Activated CD4-positive, alpha-beta T cell treated with anti-CD3 and anti-CD28 coated beads, Interleukin-2, amount 10 ng/mL, durations not matched to agents 24 days and 14 days (primary cell): ENCODE results near the gene NEBL. TPM values are rescaled to one million over a fixed set of nuclear protein-coding genes. Genes with fewer than 3 reads are reported as not detected.

Experiments used
- DNase-seq: peaks from one replicate; pipeline ENCODE4 v3.0.0; 2022
- H3K27ac Mint-ChIP-seq: one replicate; pipeline ENCODE4 v1.8.0; 2022; ENCODE audit warnings: mild to moderate bottlenecking, mixed read lengths
- H3K27me3 Mint-ChIP-seq: one replicate; pipeline ENCODE4 v1.8.0; 2022; ENCODE audit warnings: mixed read lengths
- H3K36me3 Mint-ChIP-seq: one replicate; pipeline ENCODE4 v1.8.0; 2022; ENCODE audit warnings: low read depth, mild to moderate bottlenecking, mixed read lengths
- H3K4me1 Mint-ChIP-seq: one replicate; pipeline ENCODE4 v1.8.0; 2021; ENCODE audit warnings: mixed read lengths
- H3K4me3 Mint-ChIP-seq: one replicate; pipeline ENCODE4 v1.8.0; 2022; ENCODE audit warnings: mild to moderate bottlenecking, moderate library complexity, mixed read lengths
- H3K9me3 Mint-ChIP-seq: one replicate; pipeline ENCODE4 v1.8.0; 2021; ENCODE audit warnings: mixed read lengths
- intact Hi-C: fragments of 100-400 bp; cut with micrococcal nuclease; formaldehyde crosslinking; loops from one replicate; pipeline ENCODE4 v1.15.1; 2023
- total RNA-seq: library from RNA; stranded (reverse); gene quantifications from 2 replicates; pipeline ENCODE4 v1.2.3, GENCODE V29; 2022

NEBL gene
- total RNA-seq, 1 donor from 2014 or later = 0.42 TPM

DNA sequence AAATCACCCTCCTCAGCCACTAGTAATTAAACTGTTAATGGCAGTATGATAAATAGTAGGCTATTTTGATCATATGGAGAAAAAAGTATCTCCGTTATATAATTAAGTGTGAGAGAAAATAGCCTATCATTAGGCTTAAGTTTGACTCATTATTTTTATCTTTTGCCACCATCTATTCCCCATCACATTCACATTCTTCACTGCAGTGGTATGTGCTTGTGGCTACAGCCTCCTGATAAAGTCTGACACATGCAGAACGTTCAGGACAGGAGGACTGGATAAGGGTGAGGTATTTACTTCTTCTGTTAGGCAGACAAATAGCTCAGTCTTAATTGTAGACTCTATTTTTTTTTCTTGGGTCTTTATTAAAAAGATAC, 5.8 kb downstream of the NEBL start:
- Mint-ChIP-seq H3K4me3 (no peak overlapping the region), H3K27ac (no peak overlapping the region), H3K4me1 (no peaks in the 10 kb centered on the region), H3K27me3 (peaks cover 1% of the 10 kb centered on the region), H3K36me3 (no peaks in the 10 kb centered on the region), H3K9me3 (no peaks in the 10 kb centered on the region)
- DNase-seq = no peak
- intact Hi-C loops = no loop called here

DNA sequence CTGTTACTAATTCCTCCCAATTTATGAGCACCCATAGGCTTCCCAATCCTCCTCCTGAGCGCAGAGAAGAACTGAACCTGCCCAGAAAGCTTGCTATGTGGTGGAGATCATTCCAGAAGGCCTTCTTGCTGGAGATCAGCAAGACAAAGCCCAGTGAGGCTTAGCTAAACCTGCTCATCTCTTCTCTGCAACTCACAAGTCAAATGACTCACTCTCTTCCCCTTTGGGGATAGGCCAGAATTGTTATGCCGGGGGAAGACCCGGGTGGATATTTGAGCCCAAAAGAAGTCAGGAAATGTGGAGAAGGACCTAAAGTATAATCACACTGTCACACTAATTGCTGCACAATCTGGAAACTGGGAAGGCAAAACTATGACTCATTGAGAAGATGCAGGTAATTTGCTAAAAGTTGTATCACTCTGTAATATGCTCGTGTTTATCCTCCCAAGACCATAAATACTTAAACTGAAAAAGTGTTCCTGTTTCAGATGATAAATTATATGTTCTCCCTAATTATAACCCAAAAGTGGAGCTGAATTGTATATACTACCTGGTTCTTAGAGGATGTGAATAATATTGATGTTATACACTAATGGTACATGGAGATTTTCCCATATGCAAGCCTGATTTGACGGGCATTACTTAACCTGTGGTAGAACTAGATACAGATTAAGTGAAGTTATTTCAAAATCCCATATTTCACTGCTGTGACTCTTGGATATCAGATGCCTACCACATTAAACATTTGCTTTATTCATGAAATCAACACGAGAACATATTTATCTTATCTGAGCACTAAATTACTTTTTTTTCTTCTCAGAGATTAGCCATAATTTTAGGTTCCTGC, 6.4 kb downstream of the NEBL start:
- Mint-ChIP-seq H3K4me1 (no peaks in the 10 kb centered on the region), H3K9me3 (no peaks in the 10 kb centered on the region), H3K27me3 (peaks cover 1% of the 10 kb centered on the region), H3K4me3 (no peak overlapping the region), H3K27ac (no peak overlapping the region), H3K36me3 (no peaks in the 10 kb centered on the region)
- DNase-seq = no peak
- intact Hi-C loops = no loop called here

DNA sequence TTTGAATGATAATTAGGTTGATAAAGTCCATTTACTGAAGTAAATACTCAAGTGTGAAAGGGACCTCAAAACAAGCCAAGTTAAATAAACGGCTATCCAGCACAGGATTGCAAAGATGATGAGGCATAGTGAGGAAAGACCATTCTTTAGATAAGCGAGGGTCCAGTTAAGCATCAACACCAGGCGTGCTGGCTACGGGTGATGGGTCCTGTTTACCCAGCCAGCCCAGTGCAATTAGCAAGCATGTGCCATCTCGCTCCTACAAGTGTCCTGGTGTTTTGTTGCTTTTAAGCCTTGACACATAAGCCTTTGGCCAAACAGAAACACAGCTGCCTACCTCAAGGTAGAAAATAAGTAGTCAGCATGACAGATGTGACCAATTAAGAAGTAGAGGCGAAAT, 7.1 kb downstream of the NEBL start:
- intact Hi-C loops = no loop called here
- DNase-seq = no peak
- Mint-ChIP-seq H3K27me3 (peaks cover 1% of the 10 kb centered on the region), H3K9me3 (no peaks in the 10 kb centered on the region), H3K4me1 (no peaks in the 10 kb centered on the region), H3K4me3 (no peak overlapping the region), H3K36me3 (no peaks in the 10 kb centered on the region), H3K27ac (no peak overlapping the region)

DNA sequence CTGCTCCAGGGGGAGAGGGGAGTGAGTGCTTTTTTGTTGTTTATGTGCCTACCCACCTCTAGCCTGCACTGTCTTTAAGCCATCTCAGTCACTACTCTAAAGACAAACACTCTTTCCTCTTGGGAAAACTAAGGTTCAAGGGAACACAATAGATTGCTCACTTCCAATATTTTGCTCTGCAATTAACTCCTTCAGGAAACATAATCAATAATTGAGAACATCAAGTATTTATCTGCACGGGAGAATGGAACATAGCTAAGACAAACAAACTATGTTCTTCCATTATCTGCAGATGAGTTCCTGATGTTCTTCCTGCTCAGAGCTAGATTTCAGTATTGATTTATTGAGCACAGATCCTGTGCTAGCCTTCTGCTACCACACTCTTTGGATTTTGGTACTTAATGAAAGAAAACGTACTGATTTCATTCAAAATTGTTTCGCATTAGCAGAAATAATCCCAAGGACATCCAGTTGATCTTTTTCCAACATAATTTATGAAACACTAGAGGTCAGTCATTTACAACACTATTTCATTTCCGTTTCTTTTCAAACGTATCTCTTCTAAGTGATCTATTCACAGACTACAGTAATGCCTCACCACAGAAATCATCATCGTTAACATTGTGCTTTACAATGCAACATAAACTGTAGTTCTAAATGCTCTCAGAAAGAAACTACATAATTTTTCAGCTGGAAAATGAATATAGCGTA, 8.3 kb downstream of the NEBL start:
- Mint-ChIP-seq H3K4me3 (no peak overlapping the region), H3K36me3 (no peaks in the 10 kb centered on the region), H3K9me3 (no peaks in the 10 kb centered on the region), H3K27ac (no peak overlapping the region), H3K4me1 (no peaks in the 10 kb centered on the region), H3K27me3 (peaks cover 1% of the 10 kb centered on the region)
- intact Hi-C loops = no loop called here
- DNase-seq = no peak

DNA sequence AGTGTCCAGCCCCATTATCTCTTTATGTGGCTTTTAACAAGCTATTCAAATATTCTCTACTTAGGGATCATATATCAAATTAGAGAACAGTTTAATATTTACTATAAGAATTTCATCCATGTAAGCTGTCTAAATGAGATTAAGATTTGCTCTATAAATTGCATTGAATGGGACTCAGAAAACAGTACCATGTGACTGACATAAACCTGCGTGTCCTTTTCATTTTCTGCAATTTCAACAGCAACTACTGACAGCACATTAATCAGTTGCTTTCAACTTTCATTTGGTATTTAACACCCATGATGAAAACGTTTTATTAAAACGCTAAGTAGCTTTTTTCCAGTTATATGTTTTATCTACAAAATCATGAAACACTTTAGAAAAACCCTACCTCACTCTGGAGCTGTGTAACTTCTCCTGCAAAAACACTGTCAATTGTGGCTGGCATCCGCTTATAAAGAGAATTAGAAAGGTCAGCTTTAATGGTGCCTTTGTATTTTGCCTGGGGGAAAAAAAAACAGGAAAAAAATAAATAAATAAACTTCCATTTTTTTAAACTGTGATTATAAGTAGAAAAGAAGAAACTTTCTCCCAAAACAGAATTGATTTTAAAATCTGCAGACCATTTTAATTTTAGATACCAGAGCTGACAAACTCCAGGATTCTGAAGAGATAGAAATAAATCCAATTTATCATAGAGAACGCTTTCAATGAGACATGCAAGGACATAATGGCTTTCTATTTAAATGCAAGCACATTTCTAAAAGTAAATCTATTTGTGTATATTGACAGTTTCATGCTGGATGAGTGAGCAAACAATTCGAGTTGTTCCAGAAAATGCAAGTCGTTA, 9.2 kb downstream of the NEBL start:
- no peaks in the 10 kb centered on the region for H3K9me3 Mint-ChIP-seq
- intact Hi-C loops = no loop called here

DNA sequence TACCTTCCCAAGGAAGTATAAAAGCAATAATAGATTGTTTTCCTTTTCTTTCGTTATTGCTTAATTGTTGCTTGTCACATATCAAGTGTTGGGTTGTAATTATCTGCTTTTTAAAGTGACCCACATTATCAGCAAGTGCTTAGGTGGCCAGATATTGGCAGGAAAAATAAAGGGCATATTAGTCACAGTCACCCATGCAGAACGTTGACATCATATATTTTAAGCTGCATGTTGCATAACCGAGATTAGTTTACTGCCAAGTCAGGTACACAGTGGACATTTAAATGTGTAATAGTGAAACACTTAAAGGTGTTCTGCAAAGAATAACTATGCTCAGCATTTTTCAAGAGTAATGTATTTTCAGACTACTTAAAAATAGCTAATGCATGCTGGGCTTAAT, 11.4 kb downstream of the NEBL start:
- Mint-ChIP-seq H3K36me3 (no peaks in the 10 kb centered on the region), H3K4me1 (no peaks in the 10 kb centered on the region), H3K9me3 (no peaks in the 10 kb centered on the region), H3K4me3 (no peak overlapping the region), H3K27me3 (peaks cover 1% of the 10 kb centered on the region), H3K27ac (no peak overlapping the region)
- no peak for DNase-seq
- intact Hi-C loops = no loop called here

More for the DNA sequence above, 9.2 kb downstream of the NEBL start:
- no peak for DNase-seq
- no peak overlapping the region for H3K27ac Mint-ChIP-seq
- peaks cover 1% of the 10 kb centered on the region for H3K27me3 Mint-ChIP-seq
- no peaks in the 10 kb centered on the region for H3K4me1 Mint-ChIP-seq
- H3K36me3 Mint-ChIP-seq = no peaks in the 10 kb centered on the region
- no peak overlapping the region for H3K4me3 Mint-ChIP-seq

DNA sequence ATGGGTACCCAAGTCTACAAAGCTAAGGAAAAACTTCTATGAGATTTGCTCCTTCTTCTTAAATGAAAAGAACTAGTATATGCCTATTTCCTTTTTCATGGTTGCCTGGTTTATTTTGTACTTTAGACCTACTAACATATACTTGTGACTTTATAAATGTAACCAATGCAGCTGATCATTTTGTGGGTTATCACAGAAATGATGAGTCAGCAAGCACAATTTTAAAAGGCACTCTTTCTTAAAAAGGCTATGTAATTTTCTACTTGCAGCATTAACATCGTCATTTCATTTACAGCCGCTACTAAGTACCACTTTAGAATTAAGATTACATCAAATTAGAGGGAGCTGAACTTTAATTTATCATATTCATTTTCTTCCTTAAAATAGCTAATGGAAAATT, 13.6 kb downstream of the NEBL start:
- Mint-ChIP-seq H3K4me3 (no peak overlapping the region), H3K27ac (no peak overlapping the region), H3K9me3 (no peaks in the 10 kb centered on the region), H3K36me3 (no peaks in the 10 kb centered on the region), H3K27me3 (peaks cover under 1% of the 10 kb centered on the region), H3K4me1 (no peaks in the 10 kb centered on the region)
- no peak for DNase-seq
- intact Hi-C loops = no loop called here

DNA sequence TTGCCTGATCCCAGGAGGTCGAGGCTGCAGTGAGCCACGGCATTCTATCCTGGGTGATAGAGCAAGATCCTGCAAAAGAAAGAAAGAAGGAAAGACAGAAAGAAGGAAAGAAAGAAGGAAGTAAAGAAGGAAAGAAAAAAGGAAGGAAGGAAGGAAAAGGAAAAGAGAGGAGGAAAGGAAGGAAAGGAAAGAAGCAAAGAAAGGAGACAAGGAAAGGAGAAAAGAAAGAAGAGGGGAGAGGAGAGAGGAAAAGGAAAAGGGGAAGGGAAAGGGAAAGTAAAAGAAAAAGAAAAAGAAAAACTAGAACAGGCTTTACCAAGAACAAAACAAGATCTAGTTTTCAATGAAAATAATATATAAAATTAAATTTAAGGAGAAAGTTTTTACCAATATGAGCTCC, 15.0 kb downstream of the NEBL start:
- no peaks in the 10 kb centered on the region for H3K4me1 Mint-ChIP-seq
- intact Hi-C loops = no loop called here
- no peaks in the 10 kb centered on the region for H3K9me3 Mint-ChIP-seq
- H3K36me3 Mint-ChIP-seq = no peaks in the 10 kb centered on the region
- no peak for DNase-seq
- H3K27me3 Mint-ChIP-seq = no peaks in the 10 kb centered on the region
- H3K27ac Mint-ChIP-seq = no peak overlapping the region
- no peak overlapping the region for H3K4me3 Mint-ChIP-seq

DNA sequence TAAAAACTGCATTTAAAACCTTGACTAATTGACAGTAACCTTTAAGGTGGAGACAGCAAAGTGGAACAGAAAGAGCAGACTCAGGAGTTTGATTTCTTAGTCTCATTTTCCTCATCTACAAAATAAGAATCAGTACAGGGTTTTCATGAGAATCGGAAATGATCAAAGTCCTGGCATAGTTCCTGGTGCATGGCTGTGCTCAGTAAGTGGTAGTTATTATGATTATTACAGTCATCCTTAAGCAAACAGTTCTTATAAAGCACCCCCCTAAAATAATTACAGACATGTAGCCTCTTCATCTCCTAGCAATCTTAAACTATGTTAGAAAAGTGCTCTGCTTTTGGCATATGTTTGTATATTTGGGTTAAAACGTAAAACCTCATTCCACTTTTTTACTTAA, 18.0 kb downstream of the NEBL start:
- no peak overlapping the region for H3K27ac Mint-ChIP-seq
- no peak for DNase-seq
- no peaks in the 10 kb centered on the region for H3K36me3 Mint-ChIP-seq
- H3K27me3 Mint-ChIP-seq = no peaks in the 10 kb centered on the region
- H3K4me3 Mint-ChIP-seq = no peak overlapping the region
- H3K4me1 Mint-ChIP-seq = no peaks in the 10 kb centered on the region
- intact Hi-C loops = no loop called here
- no peaks in the 10 kb centered on the region for H3K9me3 Mint-ChIP-seq

DNA sequence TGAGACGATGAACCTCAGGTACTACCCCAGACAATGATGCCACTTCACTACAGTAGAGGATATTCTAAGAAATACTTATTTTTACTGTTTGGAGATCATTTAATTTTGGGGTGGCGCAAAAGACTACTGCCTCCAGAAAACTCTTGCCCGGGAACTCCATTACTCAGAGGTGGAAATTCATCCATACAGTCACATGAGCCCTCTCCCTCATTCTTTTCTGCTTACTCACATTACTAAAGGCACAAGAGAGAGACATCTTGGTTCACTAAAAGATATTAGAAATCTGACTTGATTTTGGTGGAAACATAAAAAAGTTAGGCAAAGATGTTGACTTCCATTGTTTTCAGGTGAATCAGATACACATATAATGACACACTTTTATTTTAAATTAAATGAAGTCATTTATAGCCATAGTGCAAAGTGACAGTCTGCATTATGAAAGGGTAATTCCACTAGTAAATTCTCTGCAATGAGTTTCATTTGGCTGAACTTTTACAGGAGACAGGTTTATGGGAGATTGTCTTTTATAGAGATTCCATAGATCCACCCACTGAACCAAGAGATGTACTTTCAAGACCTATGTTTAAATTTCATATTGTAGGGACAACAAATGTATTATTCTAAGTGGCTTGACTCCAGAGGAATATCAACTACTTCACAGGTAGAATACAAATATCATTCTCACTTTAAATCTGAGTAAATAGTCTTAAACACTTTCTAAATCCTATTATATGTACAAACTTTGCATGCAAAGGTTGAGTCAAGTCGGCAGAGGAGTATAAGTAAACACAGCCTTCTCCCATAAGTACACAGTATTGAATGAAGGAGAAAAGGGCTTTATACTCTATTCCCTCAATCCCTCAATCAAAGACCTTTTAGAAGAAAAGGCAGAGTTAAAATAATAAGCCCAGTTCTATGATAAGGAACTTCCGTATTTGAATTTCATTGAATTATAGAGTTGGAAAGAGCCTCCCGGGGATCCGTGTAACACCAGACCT, 18.8 kb downstream of the NEBL start:
- H3K4me3 Mint-ChIP-seq = no peak overlapping the region
- no peak for DNase-seq
- H3K27me3 Mint-ChIP-seq = no peaks in the 10 kb centered on the region
- H3K36me3 Mint-ChIP-seq = no peaks in the 10 kb centered on the region
- intact Hi-C loops = no loop called here
- no peaks in the 10 kb centered on the region for H3K9me3 Mint-ChIP-seq
- no peak overlapping the region for H3K27ac Mint-ChIP-seq
- no peaks in the 10 kb centered on the region for H3K4me1 Mint-ChIP-seq

DNA sequence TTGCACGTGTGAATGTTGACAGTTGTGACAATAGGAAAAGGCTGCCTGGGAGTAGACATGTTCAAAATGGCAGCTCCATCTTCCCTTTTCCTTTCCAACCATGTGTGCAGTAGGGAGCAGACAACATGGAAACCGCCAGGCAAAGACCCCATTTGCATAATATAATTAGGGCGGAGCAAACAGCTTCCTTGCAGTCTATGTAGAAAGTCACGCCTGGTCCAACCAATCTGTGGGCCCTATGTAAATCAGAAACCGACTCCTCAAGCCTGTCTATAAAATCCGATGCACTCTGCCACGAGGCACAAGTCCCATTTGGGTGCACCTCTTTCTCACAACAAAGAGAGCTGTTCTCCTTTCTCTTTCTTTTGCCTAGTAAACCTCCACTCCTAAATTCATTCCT, 19.6 kb downstream of the NEBL start:
- intact Hi-C loops = no loop called here
- Mint-ChIP-seq H3K27ac (no peak overlapping the region), H3K9me3 (no peaks in the 10 kb centered on the region), H3K27me3 (no peaks in the 10 kb centered on the region), H3K36me3 (no peaks in the 10 kb centered on the region), H3K4me3 (no peak overlapping the region), H3K4me1 (no peaks in the 10 kb centered on the region)
- DNase-seq = no peak

DNA sequence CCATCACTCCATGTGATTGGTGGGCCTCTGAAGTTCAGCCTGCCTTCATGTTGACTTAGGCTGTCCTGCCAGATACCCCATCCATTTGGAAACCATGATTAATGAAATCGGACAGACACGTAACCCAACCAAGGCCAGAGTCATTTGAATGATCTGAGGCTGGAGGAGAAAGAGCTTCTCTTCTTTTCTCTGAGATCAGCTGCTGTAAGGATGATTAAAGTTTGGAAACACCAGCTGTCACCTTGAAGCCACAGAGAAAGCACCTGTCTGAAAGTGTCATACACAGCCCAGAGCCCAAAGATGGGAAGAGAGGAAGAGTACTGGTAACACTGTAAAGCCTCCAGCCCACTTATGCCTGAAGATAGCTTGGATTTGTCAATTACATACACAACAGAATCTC, 22.9 kb downstream of the NEBL start:
- Mint-ChIP-seq H3K27ac (no peak overlapping the region), H3K9me3 (no peaks in the 10 kb centered on the region), H3K27me3 (no peaks in the 10 kb centered on the region), H3K4me1 (no peaks in the 10 kb centered on the region), H3K4me3 (no peak overlapping the region), H3K36me3 (no peaks in the 10 kb centered on the region)
- no peak for DNase-seq
- intact Hi-C loops = no loop called here

DNA sequence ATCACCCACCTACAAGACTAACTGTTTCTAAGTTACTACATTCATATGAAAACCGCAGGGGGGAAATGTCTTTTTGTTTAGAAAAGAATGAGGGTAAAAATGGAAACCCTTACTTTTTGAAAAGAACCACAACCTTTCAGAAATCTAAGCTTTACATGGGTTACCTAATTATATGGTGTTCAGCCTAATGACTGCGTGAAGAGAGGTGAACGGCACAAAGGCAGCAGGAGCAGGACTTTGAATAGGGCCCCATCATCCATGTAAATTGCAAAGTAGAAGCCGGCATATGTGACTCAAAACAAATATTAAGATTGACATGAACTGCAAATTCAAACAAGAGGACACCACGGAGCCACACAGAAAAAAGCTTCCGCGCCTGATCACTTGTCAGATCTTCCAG, 25.1 kb downstream of the NEBL start:
- H3K4me1 Mint-ChIP-seq = no peaks in the 10 kb centered on the region
- no peaks in the 10 kb centered on the region for H3K36me3 Mint-ChIP-seq
- H3K4me3 Mint-ChIP-seq = no peak overlapping the region
- intact Hi-C loops = no loop called here
- H3K27me3 Mint-ChIP-seq = no peaks in the 10 kb centered on the region
- DNase-seq = no peak
- no peak overlapping the region for H3K27ac Mint-ChIP-seq
- H3K9me3 Mint-ChIP-seq = no peaks in the 10 kb centered on the region
